GM21786 (cell line): ENCODE measurements around the gene B3GNT2.
"Not testable (repeated sequence)": the region's sequence is repeated elsewhere in the genome, so short reads cannot be mapped to it uniquely, and the experiment has no call there.

Experiments used
- ATAC-seq: cut with Tn5 transposase; IDR thresholded peaks from one replicate; pipeline ENCODE4 v1.9.1; 2021; ENCODE audit not compliant: unreplicated experiment

Gene B3GNT2, protein sequence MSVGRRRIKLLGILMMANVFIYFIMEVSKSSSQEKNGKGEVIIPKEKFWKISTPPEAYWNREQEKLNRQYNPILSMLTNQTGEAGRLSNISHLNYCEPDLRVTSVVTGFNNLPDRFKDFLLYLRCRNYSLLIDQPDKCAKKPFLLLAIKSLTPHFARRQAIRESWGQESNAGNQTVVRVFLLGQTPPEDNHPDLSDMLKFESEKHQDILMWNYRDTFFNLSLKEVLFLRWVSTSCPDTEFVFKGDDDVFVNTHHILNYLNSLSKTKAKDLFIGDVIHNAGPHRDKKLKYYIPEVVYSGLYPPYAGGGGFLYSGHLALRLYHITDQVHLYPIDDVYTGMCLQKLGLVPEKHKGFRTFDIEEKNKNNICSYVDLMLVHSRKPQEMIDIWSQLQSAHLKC

DNA sequence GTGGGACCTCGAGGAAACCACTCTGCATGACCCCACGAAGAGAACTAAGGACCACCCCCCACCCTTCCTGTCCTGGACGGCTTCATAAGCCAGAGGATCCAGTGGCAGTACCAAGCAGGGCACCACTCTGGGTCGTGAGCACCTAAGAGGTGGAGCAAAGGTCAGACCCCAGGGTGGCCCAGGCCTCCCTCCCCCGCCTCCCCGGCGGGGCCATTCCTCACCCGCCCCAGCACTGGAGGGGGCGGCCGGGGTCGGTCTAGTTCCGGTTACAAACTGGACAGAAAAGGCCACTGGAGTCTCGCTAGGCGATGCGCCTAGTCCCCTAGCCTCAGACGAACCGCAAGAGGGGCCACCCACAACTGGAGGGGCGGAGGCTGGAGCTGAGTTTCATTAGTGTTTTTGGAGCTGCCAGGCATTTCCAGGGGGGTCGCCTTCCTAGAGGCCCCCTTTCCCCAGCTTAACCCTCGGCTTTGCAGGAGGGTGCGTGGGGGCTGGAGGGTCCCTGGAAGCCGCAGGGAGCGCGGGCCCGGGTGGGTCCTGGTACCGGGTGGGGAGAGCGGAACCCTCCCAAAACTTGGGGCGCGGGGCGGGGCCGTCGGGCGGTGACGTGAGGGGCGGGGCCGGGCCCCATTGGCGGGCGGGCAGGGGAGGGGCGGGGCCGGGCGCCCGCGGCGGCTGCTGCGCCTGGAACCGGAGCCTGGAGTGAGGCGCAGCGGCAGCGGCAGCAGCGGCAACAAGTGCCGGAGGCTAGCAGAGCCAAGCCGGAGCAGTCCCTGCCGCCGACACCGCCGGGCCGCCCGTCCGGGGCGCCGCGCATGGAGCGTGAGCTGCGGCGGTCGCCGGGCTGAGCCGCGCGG is at the start of gene B3GNT2:
Gene B3GNT2, plus strand, starts transcription at position 695 of the 857 bp plus-strand sequence. CDS start 26,106 bp downstream, outside the sequence.
- ATAC-seq, result peak; percentile 44

DNA sequence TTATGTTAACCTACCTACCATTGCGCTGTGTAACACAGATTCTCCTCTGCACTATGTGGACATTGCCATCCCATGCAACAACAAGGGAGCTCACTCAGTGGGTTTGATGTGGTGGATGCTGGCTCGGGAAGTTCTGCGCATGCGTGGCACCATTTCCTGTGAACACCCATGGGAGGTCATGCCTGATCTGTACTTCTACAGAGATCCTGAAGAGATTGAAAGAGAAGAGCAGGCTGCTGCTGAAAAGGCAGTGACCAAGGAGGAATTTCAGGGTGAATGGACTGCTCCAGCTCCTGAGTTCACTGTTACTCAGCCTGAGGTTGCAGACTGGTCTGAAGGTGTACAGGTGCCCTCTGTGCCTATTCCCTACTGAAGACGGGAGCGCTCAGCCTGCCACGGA is 49.1 kb upstream of the B3GNT2 start:
- not testable (repeated sequence) for ATAC-seq

DNA sequence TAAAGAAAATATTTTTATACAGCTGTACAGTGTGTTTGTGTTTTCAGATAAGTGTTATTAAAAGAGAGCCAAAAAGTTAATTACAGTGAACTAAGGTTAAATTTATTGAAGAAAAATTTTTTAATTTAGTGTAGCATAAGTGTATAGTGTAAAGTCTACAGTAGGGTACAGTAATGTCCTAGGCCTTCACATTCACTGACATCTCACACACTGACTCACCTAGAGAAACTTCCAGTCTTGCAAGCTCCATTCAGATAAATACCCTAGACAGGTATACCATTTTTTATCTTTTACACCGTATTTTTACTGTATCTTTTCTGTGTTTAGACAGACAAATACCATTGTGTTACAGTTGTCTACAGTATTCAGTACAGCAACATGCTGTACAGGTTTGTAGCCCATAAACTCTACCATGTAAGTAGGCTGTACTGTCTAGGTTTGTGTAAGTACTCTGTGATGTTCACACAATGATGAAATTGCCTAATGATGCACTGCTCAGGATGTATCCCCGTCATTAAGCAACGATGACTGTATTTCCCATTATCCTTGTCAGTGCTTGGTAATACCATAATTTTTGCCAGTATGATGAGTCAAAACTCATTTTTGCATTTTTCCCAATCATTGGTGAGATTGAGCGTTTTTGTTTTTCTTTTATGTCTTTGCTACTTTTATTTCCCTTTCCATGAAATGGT is 48.2 kb upstream of the B3GNT2 start:
- no peak for ATAC-seq

DNA sequence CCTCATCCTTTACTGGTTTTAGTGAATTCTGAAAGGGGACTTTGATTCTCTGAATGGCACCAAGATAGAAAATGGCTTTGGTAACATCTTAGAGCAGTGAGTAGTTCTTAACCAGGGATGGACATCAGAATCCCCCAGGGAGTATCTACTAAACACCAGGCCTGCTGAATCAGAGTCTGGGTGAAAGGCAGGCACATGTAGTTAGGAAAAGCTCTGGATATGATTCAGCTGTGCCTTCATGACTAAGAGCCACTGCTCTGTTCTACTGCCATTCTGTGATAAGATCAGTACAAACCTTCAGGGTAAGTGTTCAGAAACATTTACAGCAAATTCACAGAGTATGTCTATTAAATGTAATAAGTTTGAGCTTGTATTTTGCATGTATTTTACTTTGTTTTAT is 46.2 kb upstream of the B3GNT2 start:
- no peak for ATAC-seq

DNA sequence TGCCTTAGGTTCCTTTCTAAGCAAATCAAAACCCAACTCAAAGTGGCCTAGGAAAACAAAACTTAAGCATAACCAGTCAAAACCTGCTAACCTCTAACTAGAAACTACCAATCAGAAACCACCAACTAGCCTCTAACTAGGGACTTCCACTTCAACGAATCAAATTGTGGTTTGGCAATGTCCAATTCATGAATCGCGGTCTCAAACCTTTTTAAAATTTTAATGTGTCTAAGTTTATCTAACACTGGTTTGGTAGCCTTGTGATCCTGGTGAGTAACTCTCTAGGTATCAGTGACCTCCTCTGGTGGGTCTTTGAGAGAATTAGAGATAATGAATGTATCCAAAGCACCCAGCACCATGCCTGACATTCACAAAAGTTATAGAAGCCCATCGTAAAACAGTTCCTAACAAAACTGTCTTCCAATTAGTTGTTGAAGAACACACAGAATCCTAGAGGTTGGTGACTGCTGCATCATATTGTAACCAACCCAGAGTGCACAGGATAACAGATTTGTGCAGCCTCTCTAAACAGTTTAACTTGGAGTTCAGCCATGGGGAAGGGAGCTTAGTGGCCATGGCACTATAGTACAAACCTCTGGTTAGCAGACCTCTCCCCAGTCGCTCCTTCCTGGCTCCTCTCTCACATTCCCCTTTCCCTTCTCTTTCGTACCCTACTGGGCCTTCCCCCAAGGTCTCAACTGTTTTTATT is 45.2 kb upstream of the B3GNT2 start:
- no peak for ATAC-seq

DNA sequence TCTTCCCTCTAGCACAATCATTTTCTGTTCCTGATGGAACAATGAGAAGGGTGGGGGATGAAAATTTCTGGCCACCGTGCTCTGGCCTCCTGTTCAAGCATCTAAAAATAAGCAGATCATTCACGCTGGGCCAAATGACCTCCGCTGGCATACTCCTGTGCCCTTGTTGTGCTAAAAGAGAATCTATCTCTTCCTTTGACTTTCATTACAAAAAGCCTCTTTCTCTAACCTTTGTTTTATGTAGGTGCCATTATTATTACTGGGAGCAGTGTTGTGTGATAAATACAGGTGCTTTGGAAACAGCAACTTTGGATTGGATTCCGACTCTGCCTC is 44.6 kb upstream of the B3GNT2 start:
- no peak for ATAC-seq

DNA sequence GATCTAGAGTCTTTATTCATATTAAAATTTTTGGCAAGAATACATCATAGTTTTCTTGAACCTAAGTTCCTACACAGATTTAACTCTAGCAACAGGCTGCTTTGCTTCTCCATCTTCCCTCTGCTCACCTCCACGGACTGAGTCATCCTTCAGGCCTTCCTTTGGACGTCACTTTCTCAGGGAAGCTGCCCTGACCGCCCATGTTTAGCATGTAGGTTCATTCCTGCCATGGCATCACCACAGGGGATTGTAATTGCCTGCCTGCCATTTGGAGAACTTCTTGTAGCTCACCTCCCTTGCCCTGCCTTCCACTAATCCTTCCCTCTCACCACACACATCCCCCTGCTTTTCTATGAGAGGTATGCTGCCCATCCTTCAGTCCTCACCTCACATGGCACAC is 43.9 kb upstream of the B3GNT2 start:
- no peak for ATAC-seq

DNA sequence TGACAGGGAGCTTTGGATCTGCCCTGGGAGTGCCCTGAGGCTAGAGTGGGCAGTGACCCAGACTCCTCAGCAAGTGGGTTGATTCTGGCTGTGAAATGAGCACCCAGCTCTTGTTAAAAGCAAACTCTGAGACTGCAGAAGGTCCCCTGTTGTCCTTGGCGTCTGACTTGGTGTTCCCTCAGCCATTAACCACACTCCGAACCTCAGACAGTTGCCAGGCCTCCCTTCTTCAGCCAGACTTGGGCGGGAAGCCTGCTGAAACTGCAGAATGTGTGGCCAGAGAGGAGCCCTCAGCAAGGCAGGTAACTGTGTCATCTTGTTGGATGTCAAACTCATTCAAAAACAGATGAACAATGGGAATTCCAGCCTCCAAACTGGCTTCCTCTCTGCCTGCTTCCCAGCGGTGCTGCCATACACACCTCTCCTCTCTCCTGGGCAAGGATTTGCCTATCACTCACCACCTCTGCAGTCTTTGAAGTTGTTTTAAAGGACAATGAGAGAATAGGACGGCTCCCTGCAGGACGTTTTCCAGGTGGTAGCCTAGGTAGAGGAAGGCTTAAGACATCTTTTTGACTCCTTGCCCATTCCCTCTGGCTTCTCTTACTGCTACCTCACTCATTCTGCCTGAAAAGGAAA is 38.9 kb upstream of the B3GNT2 start:
- no peak for ATAC-seq

DNA sequence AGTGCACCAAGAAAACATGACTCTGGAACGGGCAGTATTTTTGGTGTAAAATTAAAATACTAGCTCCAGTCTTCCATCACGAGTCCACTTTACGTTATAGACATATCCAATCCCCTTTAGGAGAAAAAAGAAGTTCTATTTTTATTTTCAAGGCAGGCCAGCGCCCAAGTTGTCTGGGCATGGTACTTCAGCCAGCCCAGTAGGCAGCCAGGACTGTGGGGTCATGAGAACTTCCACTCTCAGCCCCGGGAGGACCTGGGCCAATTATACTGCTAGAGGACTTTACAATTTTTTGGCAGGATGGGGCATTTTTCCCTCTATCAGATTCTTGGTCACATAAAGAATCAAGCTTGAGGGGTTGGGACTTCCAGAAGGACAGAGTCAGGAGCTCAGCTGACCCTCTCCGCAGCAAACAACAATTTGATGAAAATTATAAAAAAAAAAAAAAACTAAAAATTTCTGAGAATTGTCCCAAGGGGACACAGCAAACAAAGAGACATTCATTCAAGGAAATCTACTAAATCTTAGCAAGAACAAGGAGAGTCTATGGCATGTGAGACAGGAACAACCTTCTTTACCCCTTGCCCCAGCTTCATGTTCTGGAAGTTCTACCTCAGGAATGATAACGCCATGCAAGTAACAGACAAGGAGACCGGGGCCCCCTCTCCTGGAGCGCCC is 37.3 kb upstream of the B3GNT2 start:
- no peak for ATAC-seq

DNA sequence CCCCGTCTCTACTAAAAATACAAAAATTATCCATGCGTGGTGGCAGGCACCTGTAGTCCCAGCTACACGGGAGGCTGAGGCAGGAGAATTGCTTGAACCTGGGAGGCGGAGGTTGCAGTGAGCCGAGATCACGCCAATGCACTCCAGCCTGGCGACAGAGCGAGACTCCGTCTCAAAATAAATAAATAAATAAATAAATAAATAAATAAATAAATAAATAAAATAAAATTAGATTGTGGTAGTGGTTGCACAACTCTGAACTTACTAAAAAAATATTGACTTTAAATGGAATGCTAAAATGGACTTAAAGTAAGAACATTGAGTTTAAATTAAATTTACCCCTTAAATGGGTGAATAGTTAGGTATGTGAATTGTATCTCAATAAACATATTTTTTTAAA is 35.2 kb upstream of the B3GNT2 start:
- not testable (repeated sequence) for ATAC-seq

DNA sequence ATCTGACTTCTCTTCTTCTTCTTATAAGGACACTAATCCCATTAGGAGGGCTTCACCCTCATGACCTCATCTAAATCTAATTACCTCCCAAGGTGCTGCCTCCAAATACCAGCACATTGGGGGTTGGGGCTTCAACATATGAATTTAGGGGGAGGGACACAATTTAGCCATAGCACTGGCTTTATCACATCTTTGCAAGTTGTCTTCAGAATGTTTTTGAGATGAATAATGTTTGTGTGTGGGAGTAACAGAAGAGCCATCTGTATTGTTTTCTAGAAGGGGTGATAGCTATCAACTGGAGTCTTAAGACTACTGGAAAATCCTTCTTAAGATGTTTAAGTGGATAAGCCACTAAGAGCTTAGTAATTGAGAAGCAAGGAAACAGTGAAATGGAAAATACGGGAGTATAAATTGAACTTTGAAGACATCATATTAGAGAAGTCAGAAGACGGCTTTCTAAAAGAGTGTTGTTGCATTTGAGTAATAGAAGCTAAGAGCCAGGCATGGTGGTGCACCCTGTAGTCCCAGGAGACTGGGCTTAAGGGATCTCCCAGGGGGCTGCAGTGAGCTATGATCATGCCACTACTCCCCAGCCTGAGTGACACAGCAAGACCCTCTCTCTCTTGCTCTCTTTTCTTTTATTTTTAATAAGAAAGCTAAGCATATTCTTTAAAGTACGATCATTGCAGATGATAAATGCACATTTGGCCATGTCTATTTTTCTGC is 32.6 kb upstream of the B3GNT2 start:
- ATAC-seq, result no peak

DNA sequence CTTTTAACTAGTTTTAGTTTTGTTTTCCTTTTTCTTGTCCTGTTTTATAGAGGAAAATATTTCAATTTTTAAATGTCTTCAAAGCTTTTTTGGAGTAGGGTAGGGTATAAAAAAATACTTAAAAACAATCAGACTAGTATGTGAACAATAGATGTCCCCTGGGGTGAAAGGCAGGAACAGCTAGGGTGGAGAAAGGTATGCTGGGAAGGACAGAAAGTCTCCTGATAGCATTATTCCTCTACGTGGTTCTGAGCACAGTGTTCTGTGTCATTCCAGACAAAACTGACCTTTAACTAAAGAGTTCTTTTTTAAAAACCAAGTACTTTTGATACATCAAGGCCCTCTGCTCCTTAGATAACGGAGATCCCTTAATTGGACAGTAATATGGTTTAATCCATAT is 32.1 kb upstream of the B3GNT2 start:
- no peak for ATAC-seq

DNA sequence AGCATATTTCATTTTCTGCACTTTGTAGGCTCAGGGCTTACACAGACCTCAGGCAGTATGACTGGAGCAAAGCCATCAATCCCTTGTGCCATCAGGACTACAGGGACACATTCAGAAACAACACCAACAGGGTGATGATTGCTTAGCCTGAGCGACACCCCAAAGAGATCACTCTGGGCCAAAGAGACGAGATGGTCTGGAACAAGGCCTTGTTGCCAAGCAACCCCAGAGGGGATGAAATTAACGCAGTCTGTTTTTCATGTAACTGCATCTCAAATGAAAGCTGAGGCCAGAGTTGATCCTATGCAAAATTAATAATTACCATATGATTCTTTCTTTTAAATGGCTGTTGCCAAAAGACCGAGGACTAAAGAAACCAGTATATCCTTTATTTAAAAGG is 20.2 kb upstream of the B3GNT2 start:
- no peak for ATAC-seq

DNA sequence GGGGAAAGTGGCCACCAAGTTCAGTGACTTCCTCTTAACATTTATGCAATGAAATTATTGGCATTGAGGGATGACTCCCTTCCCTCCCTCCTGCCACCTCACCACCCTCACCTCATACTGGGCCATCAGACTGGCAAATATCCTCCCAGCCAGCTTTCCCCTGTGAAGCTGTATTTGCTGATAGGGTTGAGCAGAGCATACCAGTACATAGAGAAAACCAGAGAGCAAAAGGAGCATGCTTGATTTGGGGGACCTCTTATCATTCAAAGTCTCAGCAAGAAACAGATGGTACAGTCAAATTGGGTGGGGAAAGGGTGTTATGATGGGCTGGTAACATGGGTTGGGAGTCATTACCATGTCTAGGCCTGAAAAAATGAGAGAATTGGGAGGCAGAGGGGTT is 19.1 kb upstream of the B3GNT2 start:
- ATAC-seq, result no peak

DNA sequence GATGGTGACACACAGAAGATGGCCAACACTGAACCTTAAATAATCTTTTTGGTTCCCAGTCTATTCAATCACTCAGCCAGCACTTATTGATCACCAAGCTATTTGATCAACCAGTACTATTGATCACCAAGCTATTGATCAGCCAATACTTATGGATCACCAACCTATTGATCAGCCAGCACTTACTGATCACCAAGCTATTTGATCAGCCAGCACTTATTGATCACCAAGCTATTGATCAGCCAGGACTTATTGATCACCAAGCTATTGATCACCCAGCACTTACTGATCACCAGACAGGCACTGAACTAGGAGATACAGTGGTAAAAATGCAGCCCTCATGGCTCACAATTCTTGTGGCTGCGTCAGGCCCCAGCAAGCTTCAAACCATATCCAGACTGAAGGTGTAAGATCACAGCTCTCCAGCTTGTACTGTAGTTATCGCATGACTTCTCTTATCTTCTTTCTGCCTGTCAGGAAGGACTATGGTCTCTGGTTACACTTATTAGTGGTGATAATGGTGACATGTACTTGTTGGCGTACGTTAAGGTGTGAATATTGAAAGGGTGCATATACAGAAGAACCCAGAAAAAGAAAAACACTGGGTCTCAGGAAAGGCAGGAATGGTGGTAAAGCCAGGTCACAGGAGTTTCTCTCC is 18.4 kb upstream of the B3GNT2 start:
- ATAC-seq, result no peak

DNA sequence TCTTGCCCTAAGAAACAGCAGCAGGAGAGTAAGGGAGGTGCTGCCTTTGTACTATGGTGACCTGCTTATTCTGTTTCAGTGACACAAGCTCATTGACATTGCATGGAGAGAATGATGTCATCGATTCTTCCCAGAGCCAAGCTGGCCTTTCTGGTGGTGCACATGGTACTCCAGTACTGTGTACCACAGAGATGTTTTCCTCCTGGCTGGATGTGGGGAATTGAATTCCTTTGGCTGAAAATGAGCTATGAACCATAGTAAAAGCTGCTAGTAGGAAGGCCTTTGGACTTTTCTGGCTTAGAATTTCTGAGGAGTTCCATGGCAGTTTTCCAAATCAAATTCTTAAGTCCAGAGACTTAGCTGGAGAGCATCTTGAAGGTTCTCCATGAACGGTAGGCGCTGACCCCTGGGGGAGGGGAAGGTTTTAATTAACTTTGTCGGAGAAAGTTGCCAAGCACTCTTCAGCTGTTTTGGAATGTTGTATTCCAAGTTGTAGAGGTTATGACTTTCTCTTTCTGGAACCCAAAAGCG is 17.1 kb upstream of the B3GNT2 start:
- ATAC-seq, result no peak

DNA sequence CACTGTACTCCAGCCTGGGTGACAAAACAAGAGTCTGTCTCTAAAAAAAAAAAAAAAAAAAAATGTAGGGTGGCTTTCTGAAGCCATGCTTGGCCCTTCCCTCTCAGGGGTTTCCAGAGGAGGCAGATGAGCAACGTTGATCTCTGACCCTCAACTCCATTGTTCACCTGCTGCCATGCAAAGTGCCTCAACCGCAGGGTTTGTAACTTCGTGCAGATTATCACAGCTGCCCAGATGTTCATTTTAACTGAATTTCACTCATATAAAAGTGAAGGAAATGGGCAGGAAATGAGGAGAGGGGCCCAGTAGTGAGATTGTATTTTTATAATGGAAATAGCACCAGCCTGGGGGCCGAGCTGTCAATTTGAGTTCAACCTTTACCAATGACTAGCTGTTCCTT is 14.9 kb upstream of the B3GNT2 start:
- ATAC-seq, result no peak

DNA sequence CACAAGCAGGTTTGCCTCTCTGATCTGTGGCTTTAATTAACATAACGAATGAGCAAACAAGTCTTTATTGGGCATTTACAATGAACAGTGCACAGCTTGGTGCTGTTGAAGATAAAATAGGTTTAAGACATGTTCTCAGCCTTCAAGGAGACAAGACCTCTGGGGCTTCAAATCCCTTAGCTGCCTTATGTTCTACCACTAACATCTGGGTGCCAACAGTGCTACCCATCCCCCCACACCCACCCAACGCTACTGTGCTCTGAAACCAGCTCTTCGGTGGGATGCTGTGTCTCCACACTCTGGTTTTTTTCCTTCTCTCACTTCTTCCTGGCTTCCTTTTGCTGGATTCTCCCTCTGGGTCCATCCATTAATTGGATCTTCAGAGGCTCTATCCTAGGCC is 14.1 kb upstream of the B3GNT2 start:
- ATAC-seq, result no peak
